GM21717 (cell line): ENCODE measurements around the gene GNAT2.
"Not testable (repeated sequence)": the region's sequence is repeated elsewhere in the genome, so short reads cannot be mapped to it uniquely, and the experiment has no call there.

Experiments
- ATAC-seq: cut with Tn5 transposase; IDR thresholded peaks from one replicate; pipeline ENCODE4 v1.9.1; 2021; ENCODE audit warnings: mild to moderate bottlenecking, moderate library complexity; ENCODE audit not compliant: unreplicated experiment

Gene GNAT2

DNA sequence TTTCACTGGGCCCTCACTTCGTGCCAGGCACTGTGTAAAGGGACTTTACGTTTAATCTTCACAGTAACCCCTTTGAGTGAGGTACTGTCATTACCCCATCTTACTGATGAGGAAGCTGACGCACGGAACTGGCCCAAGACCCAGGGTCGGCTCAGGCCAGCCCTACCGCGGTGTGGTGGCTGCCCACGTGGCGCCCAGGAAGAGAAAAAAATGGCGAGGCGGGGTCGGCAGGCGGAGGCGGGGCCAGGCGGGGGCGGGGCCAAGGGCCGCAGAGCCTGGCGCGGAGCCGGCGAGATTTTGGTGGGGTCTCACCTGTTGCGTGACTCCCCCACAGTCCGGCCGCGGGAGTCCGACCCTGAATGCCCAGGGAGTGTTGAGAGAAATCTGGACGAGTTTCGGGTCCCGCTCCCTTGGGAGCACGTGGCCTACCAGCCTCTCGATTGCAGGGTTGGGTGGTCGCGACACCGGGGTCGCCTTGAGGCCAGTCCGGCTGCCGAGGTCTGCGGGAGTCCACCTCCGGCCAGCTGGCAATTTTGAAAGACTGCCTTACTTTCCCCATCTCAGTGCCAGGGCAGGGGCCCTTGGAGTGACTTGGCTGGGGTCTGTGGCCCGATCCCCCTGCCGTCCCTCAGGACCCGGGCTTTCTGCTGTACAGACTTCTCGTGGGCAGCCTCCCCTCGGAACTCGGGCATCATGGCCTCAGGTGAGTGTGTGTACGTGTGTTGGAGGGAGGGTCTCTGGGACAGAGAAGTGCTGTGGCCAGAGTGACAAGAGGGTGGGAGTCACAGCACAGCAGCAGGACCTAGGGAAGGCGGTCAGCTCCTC lies at the start of gene GNAT2, which contains the start of gene AMPD2:
Gene GNAT2, minus strand, starts transcription at position 41 of the 825 bp plus-strand sequence. CDS start 6,746 bp downstream, outside the sequence.
Gene AMPD2, plus strand, starts transcription at position 262 of the 825 bp plus-strand sequence. CDS start 1,339 bp downstream, outside the sequence.
- ATAC-seq, result peak; percentile 42

DNA sequence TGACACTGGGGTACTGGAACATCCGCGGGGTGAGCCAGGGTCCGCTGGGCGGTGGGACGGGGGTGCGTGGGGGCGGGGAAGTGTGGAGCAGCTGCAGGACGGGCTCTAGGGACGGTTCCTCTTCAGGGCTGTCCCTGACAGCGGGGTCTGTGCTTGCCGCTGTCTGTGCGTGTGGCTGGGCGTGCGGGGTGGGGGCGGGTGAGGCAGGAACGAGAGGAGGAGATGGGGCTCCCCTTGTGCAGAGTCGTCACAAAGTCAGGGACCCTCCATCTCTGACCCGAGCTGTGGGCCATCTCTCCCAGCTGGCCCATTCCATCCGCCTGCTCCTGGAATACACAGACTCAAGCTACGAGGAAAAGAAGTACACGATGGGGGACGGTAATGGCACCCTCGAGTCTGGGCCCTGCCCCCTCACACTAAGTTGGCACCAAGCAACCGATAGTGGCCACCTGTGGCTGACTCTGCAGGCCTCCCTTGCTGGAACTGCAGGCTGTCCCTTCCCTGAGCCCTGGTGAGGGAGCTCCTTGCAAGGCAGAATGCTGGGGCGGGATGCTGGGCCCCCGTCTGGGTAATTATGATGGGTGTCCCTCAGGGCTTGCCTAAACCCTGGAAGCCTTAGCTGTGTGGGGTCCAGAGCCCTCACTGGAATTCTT lies 48.8 kb upstream of the GNAT2 start:
- no peak for ATAC-seq

- ATAC-seq, result peak; percentile 80
Measured at GRCh38 chr1:109667452-109668122, 48.2 kb upstream of the GNAT2 start, which contains the start of gene GSTM2. Gene GSTM2, plus strand, starts transcription at chr1:109668057. Its CDS starts 59 bp downstream, at chr1:109668116.

- ATAC-seq, result no peak
Measured at GRCh38 chr1:109664671-109665070, 45.3 kb upstream of the GNAT2 start.

GRCh38 chr1:109661391-109661790 lies 42.0 kb upstream of the GNAT2 start:
- ATAC-seq, result no peak

- ATAC-seq, result not testable (repeated sequence)
Measured at GRCh38 chr1:109660691-109661026, 41.2 kb upstream of the GNAT2 start.

DNA sequence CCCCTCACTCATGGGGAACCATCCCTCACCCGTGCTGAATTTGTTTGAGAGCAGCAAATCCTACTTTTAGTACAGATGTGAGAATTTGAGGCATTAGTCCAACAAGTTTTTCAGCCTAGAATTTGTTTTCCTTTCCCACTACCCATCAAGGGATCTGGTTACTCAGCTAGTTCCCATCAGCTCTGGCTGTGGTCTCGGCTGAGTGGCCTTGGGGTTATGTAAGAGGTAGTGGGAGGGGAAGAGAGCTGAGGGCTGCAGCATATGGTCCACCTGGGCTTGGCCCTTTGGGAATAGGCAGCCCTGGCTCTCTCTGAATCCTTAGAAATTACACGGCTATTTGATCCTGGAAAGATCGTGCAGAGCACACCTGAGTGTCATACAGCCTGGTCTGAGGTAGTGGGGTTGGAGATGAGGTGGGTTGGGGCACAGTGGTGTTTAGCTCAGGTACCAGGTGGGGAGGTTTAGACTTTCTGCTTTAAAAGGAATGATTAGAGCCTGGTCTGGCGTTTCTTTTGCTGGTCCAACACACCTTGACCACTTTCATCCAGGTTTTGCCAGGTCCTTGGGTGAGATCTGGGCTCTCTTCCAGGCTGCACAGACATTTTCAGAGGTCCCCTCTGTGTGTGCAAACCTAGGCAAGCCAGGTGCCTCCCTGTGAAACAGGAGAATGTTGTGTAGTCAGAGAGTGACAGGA lies 40.7 kb upstream of the GNAT2 start:
- ATAC-seq, result no peak

DNA sequence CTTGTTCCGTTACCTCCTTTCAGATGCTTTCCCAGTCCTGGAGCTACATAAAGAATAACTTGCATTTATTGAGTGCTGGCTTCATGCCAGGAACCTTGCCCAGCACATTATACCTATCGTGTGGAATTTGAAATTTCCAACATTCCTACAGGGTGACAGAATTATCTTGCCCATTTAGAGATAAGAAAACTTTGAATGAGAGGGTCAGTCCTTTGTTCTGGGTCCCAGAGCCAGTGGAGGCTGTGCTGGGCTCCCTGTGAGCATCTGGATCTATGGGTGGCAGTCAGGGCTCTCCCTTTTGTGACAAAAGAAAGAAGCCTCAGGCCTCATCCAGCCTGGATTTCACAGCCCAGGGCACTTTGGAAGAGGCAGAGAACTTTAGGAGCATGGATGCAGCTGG lies 39.7 kb upstream of the GNAT2 start:
- ATAC-seq, result no peak

GRCh38 chr1:109658533-109659042 lies 39.2 kb upstream of the GNAT2 start:
- no peak for ATAC-seq

DNA sequence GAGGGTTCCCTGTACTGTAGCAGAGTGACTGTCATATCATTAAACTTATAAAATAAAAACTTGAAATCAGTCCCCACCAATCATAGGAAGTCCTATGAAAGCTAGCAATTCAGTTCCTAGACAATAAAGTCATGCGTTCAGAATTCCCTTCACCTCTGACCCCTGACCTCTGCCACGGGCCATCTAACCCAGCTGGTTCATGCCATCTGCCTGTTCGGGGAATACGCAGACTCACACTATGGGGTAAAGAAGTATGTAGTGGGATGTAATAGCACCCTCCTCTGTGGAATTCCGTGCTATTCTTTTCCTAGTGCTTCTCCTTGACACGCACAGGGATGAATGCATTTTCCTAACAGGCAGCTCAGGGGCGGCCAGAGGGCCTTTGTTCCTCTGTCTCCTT lies 38.6 kb upstream of the GNAT2 start:
- no peak for ATAC-seq

- no peak for ATAC-seq
Measured at GRCh38 chr1:109657395-109657794, 38.0 kb upstream of the GNAT2 start.

- peak; percentile 81 for ATAC-seq
Measured at GRCh38 chr1:109655615-109656519, 36.5 kb upstream of the GNAT2 start, which contains the start of gene GSTM4. Gene GSTM4, plus strand, starts transcription at chr1:109656099. Its CDS starts 291 bp downstream, at chr1:109656390.

- ATAC-seq, result no peak
Measured at GRCh38 chr1:109654519-109654918, 35.1 kb upstream of the GNAT2 start.

DNA sequence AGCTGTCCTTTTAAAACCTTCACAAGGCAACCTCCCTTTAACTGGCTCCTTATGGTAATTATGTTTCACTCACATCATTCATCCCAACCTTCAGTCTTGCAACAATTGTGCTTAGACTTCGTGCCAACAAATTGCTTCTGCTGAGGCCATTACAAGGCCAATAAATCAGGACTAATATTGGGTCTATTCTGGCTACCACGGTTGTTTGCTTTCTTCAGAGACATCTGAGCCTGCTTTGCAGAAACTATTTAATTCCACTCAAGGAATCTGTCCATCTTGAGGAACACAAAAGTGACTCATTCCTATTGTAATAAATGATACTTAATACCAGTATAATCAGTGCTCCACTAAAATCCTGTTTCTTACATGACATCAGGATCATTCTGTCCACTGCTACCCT lies 33.9 kb upstream of the GNAT2 start:
- no peak for ATAC-seq

GRCh38 chr1:109652402-109652801 lies 33.0 kb upstream of the GNAT2 start:
- no peak for ATAC-seq

DNA sequence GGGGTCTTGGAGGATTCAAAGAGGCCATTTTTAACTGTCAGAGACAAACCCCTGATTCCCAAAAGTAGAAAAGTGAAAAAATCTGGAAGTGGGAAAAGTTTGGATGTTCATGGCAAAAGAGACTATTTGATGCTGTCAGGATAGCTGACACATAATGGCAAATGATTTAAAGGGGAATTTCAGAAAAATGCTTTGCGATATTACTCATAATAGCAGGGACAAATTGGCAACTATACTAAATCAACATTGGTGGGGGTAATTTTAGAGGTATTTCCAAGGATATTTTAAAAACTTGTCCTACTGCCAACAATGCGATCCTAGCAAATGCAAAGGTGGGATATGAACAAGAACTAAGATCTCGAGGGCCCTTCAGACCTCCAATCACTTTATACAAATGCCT lies 31.2 kb upstream of the GNAT2 start:
- ATAC-seq, result no peak

DNA sequence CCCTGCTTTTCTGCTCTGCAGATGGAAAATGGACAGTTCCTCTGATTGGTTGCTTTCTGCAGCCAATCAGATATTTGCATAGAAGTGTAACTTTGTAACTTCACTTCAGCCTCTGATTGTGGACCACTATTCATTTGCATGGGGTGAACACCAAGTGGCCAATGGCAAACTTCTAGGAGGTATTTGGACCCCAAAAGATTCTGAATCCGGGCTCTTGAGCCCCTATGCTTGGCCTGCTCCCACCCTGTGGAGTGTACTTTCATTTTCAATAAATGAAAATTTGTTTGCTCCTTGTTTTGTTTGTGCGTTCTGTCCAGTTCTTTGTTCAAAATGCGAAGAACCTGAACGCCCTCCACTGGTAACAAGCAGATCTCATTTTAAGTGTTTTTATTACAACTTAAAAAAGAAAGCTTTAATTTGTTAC lies 30.1 kb upstream of the GNAT2 start:
- ATAC-seq, result no peak

DNA sequence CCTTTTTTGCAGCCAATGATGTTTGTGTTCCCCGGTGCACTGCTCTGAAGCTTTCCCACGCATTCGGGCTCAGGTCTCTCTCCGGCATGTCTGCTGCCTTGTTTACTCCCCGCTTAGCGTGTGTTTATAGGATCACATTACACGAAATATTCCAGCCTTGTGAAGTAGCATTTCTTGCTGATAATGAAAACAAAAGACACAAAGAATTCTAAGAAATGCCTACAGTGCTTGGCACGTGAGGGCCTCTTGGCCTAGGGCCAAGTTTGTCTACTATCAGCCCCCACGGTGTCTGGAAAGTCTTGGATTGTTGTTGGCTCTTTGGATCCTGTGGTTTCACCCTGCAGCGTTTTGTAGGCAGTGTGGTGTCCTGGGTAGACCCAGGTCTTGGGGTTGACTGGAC lies 25.3 kb upstream of the GNAT2 start:
- ATAC-seq, result no peak

DNA sequence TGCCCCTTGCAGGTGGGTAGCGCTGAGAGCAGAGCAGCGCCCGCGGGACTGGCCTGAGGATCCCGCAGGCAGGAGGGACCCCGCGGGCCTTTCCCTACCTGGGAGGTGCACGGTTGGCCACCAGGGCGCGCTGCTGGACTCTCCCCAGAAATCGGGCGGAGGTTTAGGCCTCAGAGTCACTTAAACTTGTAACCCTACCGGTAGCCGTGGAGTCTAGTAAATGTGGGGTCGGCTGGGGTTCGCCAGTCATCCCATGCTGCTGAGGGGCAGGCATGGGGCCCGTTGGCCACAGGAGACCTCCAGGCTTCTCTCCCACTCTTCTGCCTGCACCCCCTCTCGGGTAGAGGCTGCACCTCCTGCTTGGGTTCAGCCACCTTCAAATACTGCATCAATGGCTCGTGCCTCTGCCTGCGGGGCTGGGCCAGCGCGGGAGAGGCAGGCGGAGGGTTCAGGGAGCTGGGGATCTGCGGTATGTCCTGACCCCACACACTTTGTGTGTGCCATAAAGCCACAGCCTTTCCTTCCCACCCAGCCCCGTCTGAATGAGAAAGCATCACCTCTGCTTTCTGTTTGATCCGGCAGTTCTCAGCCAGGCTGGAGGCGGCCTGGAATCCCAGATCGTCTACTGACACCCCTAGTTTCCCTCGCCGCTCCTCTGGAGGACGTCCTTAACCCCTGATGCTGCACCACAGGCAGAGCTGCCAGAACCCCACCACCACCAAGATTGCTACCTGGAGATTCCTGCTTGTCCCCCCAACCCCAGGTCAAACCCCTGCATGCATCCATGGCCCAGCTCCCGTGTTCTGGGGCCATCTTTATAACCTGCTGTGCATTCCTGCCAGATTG lies 24.2 kb upstream of the GNAT2 start:
- ATAC-seq, result peak; percentile 81
